Ecto neural progenitor cell (in vitro differentiated cells): ENCODE measurements around the gene KRT85.
"Not testable (repeated sequence)": the region's sequence is repeated elsewhere in the genome, so short reads cannot be mapped to it uniquely, and the experiment has no call there.

ENCODE experiments used
- DNase-seq: peaks from one replicate; pipeline ENCODE4 v3.0.0-alpha.2; 2018; ENCODE audit warnings: low spot score

KRT85 gene

DNA sequence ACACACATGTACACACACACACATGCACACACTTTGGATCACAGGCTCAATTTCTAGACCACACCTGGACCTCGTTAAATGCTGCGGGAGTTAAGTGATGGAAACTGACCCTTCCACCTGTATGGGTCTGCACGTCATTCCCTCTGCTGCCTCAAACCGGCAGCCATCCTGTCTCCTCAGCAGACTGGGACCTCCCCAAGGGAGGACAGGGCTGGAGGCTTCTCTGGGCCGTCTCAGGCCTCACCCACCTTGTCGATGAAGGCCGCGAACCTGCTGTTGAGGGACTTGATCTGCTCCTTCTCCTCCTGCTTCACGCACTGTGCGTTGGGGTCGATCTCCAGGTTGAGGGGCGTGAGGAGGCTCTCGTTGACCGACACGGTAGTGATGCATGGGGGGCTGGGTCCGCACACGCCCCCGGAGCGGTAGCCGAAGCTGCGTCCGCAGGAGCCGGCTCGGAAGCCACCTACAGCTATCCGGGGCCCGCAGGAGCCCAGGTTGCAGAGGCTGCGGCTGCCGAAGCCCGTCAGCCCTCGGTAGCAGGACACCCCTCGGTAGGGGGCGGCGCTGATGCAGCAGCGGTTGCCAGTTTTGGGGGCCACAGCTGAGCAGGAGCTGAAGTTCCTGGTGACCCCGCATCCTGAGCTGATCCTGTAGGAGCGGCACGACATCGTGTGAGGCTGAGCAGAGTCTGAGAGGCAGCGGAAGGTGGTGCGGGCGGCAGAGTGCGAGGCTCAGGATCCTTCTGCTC, at the start of gene KRT85:
Gene KRT85, minus strand, starts transcription at position 744 of the 748 bp plus-strand sequence. Its CDS starts 76 bp downstream, at position 668.
- DNase-seq: no peak

GRCh38 chr12:52416795-52417194, 49.5 kb upstream of the KRT85 start:
- no peak for DNase-seq

GRCh38 chr12:52415870-52416750, 48.8 kb upstream of the KRT85 start:
- DNase-seq: no peak

GRCh38 chr12:52414936-52415335, 47.7 kb upstream of the KRT85 start:
- DNase-seq: no peak

GRCh38 chr12:52413782-52414345, 46.6 kb upstream of the KRT85 start:
- DNase-seq: no peak

- no peak for DNase-seq
Measured at GRCh38 chr12:52413202-52413601, 45.9 kb upstream of the KRT85 start.

DNA sequence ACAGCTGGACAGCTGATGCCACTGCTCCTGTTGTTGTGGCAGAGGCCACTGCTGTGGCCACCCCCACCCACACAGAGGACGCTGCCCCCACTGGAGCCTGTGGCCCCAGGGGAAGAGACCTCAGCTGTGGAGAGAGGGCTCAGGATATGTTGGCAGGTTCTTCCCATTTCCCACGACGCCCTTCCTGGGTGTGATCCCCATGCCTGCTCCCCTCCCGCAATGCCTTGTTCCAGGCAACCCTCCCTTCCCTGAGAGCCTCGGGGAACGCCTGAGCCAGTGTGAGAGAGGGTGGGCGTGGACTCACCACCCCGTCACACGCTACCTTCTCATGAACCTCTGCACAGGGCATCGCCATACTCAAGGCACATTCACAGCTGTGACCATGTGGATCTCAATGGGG, 44.5 kb upstream of the KRT85 start:
- no peak for DNase-seq

DNA sequence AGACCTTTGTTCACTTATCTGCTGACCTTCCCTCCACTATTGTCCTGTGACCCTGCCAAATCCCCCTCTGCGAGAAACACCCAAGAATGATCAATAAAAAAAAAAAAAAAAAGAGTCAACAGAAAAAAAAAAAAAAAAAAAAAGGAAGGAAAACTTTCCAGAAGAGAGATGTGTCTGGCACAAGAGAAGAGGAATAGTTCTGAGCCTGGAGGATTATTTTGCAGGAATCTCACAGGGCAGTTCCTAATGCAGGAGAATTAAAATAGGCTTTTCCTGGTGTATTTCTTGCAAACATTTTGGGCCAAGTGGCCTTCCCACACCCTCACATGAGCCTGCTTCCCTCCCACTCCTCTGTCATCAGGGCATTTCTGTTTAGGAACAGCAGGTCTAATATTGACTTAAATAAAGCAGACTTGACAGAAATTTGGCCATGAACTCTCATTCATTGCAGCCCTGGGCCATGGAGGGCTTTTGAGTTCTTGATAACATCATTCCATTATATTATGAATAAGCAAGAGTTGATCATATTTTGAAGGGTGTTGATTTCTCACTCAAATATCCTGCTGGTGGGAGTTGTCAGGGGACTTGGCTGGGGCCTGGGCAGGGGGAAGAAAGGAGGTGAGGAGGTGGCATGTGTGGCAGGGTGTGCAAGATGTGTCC, 43.4 kb upstream of the KRT85 start:
- not testable (repeated sequence) for DNase-seq

GRCh38 chr12:52407918-52408317, 40.6 kb upstream of the KRT85 start:
- DNase-seq: no peak

- no peak for DNase-seq
Measured at GRCh38 chr12:52405922-52406385, 38.7 kb upstream of the KRT85 start, which contains the start of gene KRT82. Gene KRT82 (minus strand): TSS chr12:52406335. CDS start chr12:52406277, 58 bp downstream.

- no peak for DNase-seq
Measured at GRCh38 chr12:52404951-52405350, 37.7 kb upstream of the KRT85 start.

DNA sequence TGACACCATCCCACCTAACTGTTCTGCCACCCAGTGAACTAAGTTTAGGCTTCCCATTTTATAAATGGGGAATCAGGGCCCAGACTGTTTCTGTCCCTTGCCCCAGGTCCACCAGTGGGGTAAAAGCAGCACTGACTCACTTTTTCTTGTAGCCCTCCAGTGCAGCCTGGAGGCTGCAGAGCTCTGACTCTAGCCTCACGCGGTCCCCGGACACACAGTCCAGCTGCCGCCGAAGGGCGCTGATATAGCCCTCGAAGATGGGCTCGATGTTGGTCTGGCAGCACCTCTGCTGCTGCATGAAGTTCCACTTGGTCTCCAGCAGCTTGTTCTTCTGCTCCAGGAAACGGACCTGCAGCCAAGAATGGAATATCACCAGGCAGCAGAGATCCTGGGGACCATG, 36.3 kb upstream of the KRT85 start:
- DNase-seq: no peak

- DNase-seq: no peak
Measured at GRCh38 chr12:52402873-52403540, 35.7 kb upstream of the KRT85 start.

GRCh38 chr12:52402377-52402776, 35.1 kb upstream of the KRT85 start:
- no peak for DNase-seq

GRCh38 chr12:52401926-52402325, 34.6 kb upstream of the KRT85 start:
- no peak for DNase-seq

GRCh38 chr12:52401526-52401925, 34.2 kb upstream of the KRT85 start:
- no peak for DNase-seq

- no peak for DNase-seq
Measured at GRCh38 chr12:52400906-52401305, 33.6 kb upstream of the KRT85 start.

GRCh38 chr12:52399756-52400155, 32.5 kb upstream of the KRT85 start:
- no peak for DNase-seq

DNA sequence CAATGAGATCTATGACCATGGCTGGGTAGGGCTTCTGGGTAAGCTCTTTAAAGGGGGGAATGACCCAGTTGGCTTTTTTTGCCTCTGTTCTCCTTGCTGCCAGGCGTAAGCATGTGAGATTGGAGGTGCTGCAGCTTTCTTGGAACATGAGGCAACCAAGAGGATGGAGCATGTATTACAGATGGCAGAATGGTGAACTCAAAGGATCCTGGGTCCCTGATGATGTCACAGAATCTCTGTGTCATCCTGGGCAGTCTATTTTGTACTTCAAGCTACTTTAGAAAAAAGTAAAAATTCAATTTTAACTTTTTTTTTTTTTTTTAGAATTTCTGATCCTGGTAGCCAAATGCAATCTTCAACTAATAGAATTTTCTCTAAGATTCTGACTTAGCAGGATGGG, 30.9 kb upstream of the KRT85 start:
- DNase-seq: no peak

GRCh38 chr12:52396656-52397055, 29.4 kb upstream of the KRT85 start:
- DNase-seq: no peak

- DNase-seq: no peak
Measured at GRCh38 chr12:52395761-52396434, 28.6 kb upstream of the KRT85 start.
